OCI-LY3 (cell line): Measurements from ENCODE around the gene DPYD.

Experiments used
- H2AFZ ChIP-seq: fragments of 200-600, 300-600 bp; shearing (Covaris generic); 2 replicates; pipeline ENCODE4 v1.6.0; 2014; ENCODE audit warnings: antibody characterized with exemption, low read depth, low read length
- H3K27ac ChIP-seq: fragments of 200-600, 300-600 bp; sonication (generic); 2 replicates; pipeline ENCODE4 v1.5.1; 2014; ENCODE audit warnings: mild to moderate bottlenecking, low read length, moderate library complexity, mixed read lengths
- H3K27me3 ChIP-seq: fragments of 200-600, 300-600 bp; sonication (generic); 2 replicates; pipeline ENCODE4 v1.6.1; 2014; ENCODE audit warnings: low read depth, low read length, mixed read lengths
- H3K36me3 ChIP-seq: fragments of 200-600, 300-600 bp; sonication (generic); replicated peaks from 2 replicates; pipeline ENCODE3; 2014; ENCODE audit warnings: low read depth, low read length, mixed read lengths
- H3K4me1 ChIP-seq: fragments of 300-600, 200-600 bp; sonication (generic); 2 replicates; pipeline ENCODE4 v1.6.1; 2014; ENCODE audit warnings: low read length, mixed read lengths
- H3K4me2 ChIP-seq: fragments of 200-600, 300-600 bp; sonication (generic); 2 replicates; pipeline ENCODE4 v1.6.1; 2014; ENCODE audit warnings: low read length, mixed read lengths
- H3K4me3 ChIP-seq: fragments of 300-600, 200-600 bp; sonication (generic); 2 replicates; pipeline ENCODE4 v1.5.1; 2014; ENCODE audit warnings: antibody characterized with exemption, mild to moderate bottlenecking, low read length, moderate library complexity
- H3K79me2 ChIP-seq: fragments of 300-600, 200-600 bp; shearing (Covaris generic); 2 replicates; pipeline ENCODE4 v1.6.1; 2014; ENCODE audit warnings: mild to moderate bottlenecking, low read length, mixed read lengths
- H3K9ac ChIP-seq: fragments of 300-600, 200-600 bp; shearing (Covaris generic); 2 replicates; pipeline ENCODE4 v1.6.0; 2014; ENCODE audit warnings: mild to moderate bottlenecking, low read length, moderate library complexity
- H3K9me3 ChIP-seq: fragments of 200-600, 300-600 bp; shearing (Covaris generic); 2 replicates; pipeline ENCODE4 v1.6.1; 2014; ENCODE audit warnings: low read length, mixed read lengths; ENCODE audit not compliant: insufficient read depth
- H4K20me1 ChIP-seq: fragments of 200-600, 300-600 bp; sonication (generic); 2 replicates; pipeline ENCODE4 v1.6.1; 2016; ENCODE audit warnings: low read length, mixed read lengths; ENCODE audit not compliant: insufficient read depth
- EZH2phosphoT487 ChIP-seq: fragments of 200-600 bp; shearing (Covaris generic); IDR thresholded peaks from 2 replicates; pipeline ENCODE4 v1.6.1; 2018; ENCODE audit warnings: antibody characterized with exemption, mixed run types, low read depth
- TF ChIP-seq, protein P1 (sequence below): fragments of 200-600, 300-600 bp; sonication (generic); IDR thresholded peaks from 2 replicates; pipeline ENCODE4 v1.5.1; 2014; ENCODE audit warnings: antibody characterized with exemption, low read length, low read depth

DPYD gene

GRCh38 chr1:97599447-97599846 lies 321.4 kb downstream of the DPYD start:
- no peak overlapping the region for H3K4me3 ChIP-seq
- TF ChIP-seq, protein P1, sequence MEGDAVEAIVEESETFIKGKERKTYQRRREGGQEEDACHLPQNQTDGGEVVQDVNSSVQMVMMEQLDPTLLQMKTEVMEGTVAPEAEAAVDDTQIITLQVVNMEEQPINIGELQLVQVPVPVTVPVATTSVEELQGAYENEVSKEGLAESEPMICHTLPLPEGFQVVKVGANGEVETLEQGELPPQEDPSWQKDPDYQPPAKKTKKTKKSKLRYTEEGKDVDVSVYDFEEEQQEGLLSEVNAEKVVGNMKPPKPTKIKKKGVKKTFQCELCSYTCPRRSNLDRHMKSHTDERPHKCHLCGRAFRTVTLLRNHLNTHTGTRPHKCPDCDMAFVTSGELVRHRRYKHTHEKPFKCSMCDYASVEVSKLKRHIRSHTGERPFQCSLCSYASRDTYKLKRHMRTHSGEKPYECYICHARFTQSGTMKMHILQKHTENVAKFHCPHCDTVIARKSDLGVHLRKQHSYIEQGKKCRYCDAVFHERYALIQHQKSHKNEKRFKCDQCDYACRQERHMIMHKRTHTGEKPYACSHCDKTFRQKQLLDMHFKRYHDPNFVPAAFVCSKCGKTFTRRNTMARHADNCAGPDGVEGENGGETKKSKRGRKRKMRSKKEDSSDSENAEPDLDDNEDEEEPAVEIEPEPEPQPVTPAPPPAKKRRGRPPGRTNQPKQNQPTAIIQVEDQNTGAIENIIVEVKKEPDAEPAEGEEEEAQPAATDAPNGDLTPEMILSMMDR: no peak
- TF ChIP-seq EZH2phosphoT487: no peak
- H2AFZ ChIP-seq: no peak overlapping the region

GRCh38 chr1:97593192-97593591 lies 327.6 kb downstream of the DPYD start:
- H3K9me3 ChIP-seq: no peaks in the 10 kb centered on the region
- H3K9ac ChIP-seq: no peak overlapping the region
- no peaks in the 10 kb centered on the region for H3K27me3 ChIP-seq
- no peaks in the 10 kb centered on the region for H3K36me3 ChIP-seq
- no peak overlapping the region for H2AFZ ChIP-seq
- no peaks in the 10 kb centered on the region for H3K4me1 ChIP-seq
- no peak for TF ChIP-seq EZH2phosphoT487
- no peaks in the 10 kb centered on the region for H4K20me1 ChIP-seq
- H3K27ac ChIP-seq: no peak overlapping the region
- H3K4me2 ChIP-seq: no peak overlapping the region
- H3K79me2 ChIP-seq: no peaks in the 10 kb centered on the region
- H3K4me3 ChIP-seq: no peak overlapping the region

More at GRCh38 chr1:97599447-97599846, 321.4 kb downstream of the DPYD start:
- Histone ChIP-seq H4K20me1 (no peaks in the 10 kb centered on the region), H3K9ac (no peak overlapping the region), H3K27me3 (no peaks in the 10 kb centered on the region), H3K36me3 (no peaks in the 10 kb centered on the region), H3K9me3 (no peaks in the 10 kb centered on the region), H3K4me1 (peaks cover 7% of the 10 kb centered on the region), H3K27ac (no peak overlapping the region), H3K4me2 (no peak overlapping the region), H3K79me2 (no peaks in the 10 kb centered on the region)

GRCh38 chr1:97588772-97589171 lies 332.1 kb downstream of the DPYD start:
- H3K27ac ChIP-seq: no peak overlapping the region
- H3K4me3 ChIP-seq: no peak overlapping the region
- no peaks in the 10 kb centered on the region for H3K9me3 ChIP-seq
- no peaks in the 10 kb centered on the region for H3K27me3 ChIP-seq
- no peaks in the 10 kb centered on the region for H4K20me1 ChIP-seq
- no peaks in the 10 kb centered on the region for H3K36me3 ChIP-seq
- H3K4me2 ChIP-seq: no peak overlapping the region
- no peaks in the 10 kb centered on the region for H3K79me2 ChIP-seq
- H3K4me1 ChIP-seq: no peaks in the 10 kb centered on the region
- TF ChIP-seq EZH2phosphoT487: no peak
- TF ChIP-seq, protein P1: no peak
- no peak overlapping the region for H2AFZ ChIP-seq
- no peak overlapping the region for H3K9ac ChIP-seq

DNA sequence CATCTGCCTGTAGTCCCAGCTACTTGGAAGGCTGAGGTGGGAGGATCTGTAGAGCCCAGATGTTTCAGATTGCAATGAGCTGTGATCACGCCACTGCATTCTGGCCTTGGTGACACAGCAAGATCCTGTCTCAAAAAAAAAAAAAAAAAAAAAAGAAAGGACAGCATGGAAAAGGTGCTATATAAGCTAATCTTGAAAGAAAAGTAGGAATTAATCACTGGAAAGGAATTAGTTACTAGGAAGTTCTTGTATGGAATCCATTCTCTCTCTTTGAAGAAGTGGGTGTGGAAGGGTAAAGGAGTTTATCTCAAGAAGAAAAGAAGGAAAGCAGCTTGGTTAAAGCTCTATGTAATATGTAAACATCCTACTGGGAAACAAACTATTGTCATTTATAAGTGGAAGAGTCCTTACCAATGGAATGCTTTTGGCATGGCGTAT lies 339.2 kb downstream of the DPYD start:
- Histone ChIP-seq H2AFZ (no peak overlapping the region), H3K4me3 (no peak overlapping the region), H3K79me2 (no peaks in the 10 kb centered on the region), H3K27me3 (no peaks in the 10 kb centered on the region), H3K9ac (no peak overlapping the region), H4K20me1 (no peaks in the 10 kb centered on the region), H3K4me1 (no peaks in the 10 kb centered on the region), H3K4me2 (no peak overlapping the region), H3K9me3 (no peaks in the 10 kb centered on the region), H3K27ac (no peak overlapping the region), H3K36me3 (no peaks in the 10 kb centered on the region)
- TF ChIP-seq, protein P1: no peak
- no peak for TF ChIP-seq EZH2phosphoT487

- H3K79me2 ChIP-seq: no peaks in the 10 kb centered on the region
- H3K4me1 ChIP-seq: no peaks in the 10 kb centered on the region
- H3K36me3 ChIP-seq: no peaks in the 10 kb centered on the region
- no peak overlapping the region for H2AFZ ChIP-seq
- no peaks in the 10 kb centered on the region for H3K9me3 ChIP-seq
- H3K9ac ChIP-seq: no peak overlapping the region
- H3K4me2 ChIP-seq: no peak overlapping the region
- H3K27ac ChIP-seq: no peak overlapping the region
- H3K4me3 ChIP-seq: no peak overlapping the region
- no peaks in the 10 kb centered on the region for H3K27me3 ChIP-seq
- no peaks in the 10 kb centered on the region for H4K20me1 ChIP-seq
- TF ChIP-seq EZH2phosphoT487: no peak
- TF ChIP-seq, protein P1: no peak
These were observed 343.2 kb downstream of the DPYD start for GRCh38 chr1:97577613-97578012.
